ENCODE results near the gene SLC14A1. TPM values are rescaled to one million over a fixed set of nuclear protein-coding genes. Genes with fewer than 3 reads are reported as not detected.

The SLC14A1 gene
- polyA plus RNA-seq (2011; rRNA removed) (0.63 and 0.77 TPM in 2 replicates), polyA minus RNA-seq (2011; rRNA and poly(A)+ RNA removed) (0.26 and 0.85 TPM in 2 replicates)

- no peak within 1 kb of the TSS for H3K4me3 ChIP-seq (ENCODE audit: low read depth, low read length)
- TF ChIP-seq CTCF (IDR thresholded peaks at IDR 0.05; ENCODE audit: insufficient read depth, low read depth, low read length): no peak
- no peak for DNase-seq (ENCODE audit: low read depth)
- H3K27me3 ChIP-seq (ENCODE audit: control insufficient read depth, insufficient read depth, low read length): 0 out of 2 replicates have a peak, but pooled peaks cover 2% of the 10 kb centered on the region
- CTCF ChIA-PET: interaction anchor here (0.8 to 5.9 kb wide), 13 partner anchors 7 to 155 kb away, joined by 3 to 46 read pairs (median 5); no protein-coding TSS in a partner anchor
- H3K36me3 ChIP-seq (ENCODE audit: control insufficient read depth, insufficient read depth, low read length): no peaks in the 10 kb centered on the region
- POLR2A ChIA-PET: no interaction called here
Observed at GRCh38 chr18:45723567-45724355, at the start of gene SLC14A1. Gene SLC14A1, plus strand, starts transcription at chr18:45724181. Its CDS starts 6,140 bp downstream, at chr18:45730321.

GRCh38 chr18:45677276-45677807, 46.6 kb upstream of the SLC14A1 start:
- Histone ChIP-seq H3K36me3 (ENCODE audit: control insufficient read depth, insufficient read depth, low read length) (no peaks in the 10 kb centered on the region), H3K27me3 (ENCODE audit: control insufficient read depth, insufficient read depth, low read length) (no peaks in the 10 kb centered on the region; the same call in 1 of the 2 replicates), H3K4me3 (ENCODE audit: low read depth, low read length) (no peak overlapping the region)
- ChIA-PET POLR2A (no interaction called here), CTCF (interaction anchor here (1.1 to 2.3 kb wide), 3 partner anchors 7 to 162 kb away, joined by 3 to 7 read pairs (median 5); no protein-coding TSS in a partner anchor)
- no peak for TF ChIP-seq CTCF (IDR thresholded peaks at IDR 0.05; ENCODE audit: insufficient read depth, low read depth, low read length)
- no peak for DNase-seq (ENCODE audit: low read depth)

GRCh38 chr18:45678441-45678840, 45.5 kb upstream of the SLC14A1 start:
- CTCF ChIA-PET: interaction anchor here (1.1 to 2.3 kb wide), 3 partner anchors 9 to 161 kb away, joined by 3 to 7 read pairs (median 5); no protein-coding TSS in a partner anchor

GRCh38 chr18:45678850-45679249, 45.1 kb upstream of the SLC14A1 start:
- TF ChIP-seq CTCF (IDR thresholded peaks at IDR 0.05; ENCODE audit: insufficient read depth, low read depth, low read length): no peak
- no peak for DNase-seq (ENCODE audit: low read depth)
- Histone ChIP-seq H3K36me3 (ENCODE audit: control insufficient read depth, insufficient read depth, low read length) (no peaks in the 10 kb centered on the region), H3K27me3 (ENCODE audit: control insufficient read depth, insufficient read depth, low read length) (no peaks in the 10 kb centered on the region; the same call in 1 of the 2 replicates), H3K4me3 (ENCODE audit: low read depth, low read length) (no peak overlapping the region)
- CTCF ChIA-PET: interaction anchor here (1.4 to 2.3 kb wide), 2 partner anchors 9 to 14 kb away, joined by 5 to 7 read pairs; no protein-coding TSS in a partner anchor
- POLR2A ChIA-PET: no interaction called here

More at GRCh38 chr18:45678441-45678840, 45.5 kb upstream of the SLC14A1 start:
- Histone ChIP-seq H3K27me3 (ENCODE audit: control insufficient read depth, insufficient read depth, low read length) (no peaks in the 10 kb centered on the region; the same call in 1 of the 2 replicates), H3K4me3 (ENCODE audit: low read depth, low read length) (no peak overlapping the region), H3K36me3 (ENCODE audit: control insufficient read depth, insufficient read depth, low read length) (no peaks in the 10 kb centered on the region)
- no peak for DNase-seq (ENCODE audit: low read depth)
- POLR2A ChIA-PET: no interaction called here
- TF ChIP-seq CTCF (IDR thresholded peaks at IDR 0.05; ENCODE audit: insufficient read depth, low read depth, low read length): no peak

Data from BJ (cell line).